GM19043 (cell line): ENCODE data around the gene SYCP2L.
"Not testable (repeated sequence)": the region's sequence is repeated elsewhere in the genome, so short reads cannot be mapped to it uniquely, and the experiment has no call there.

ENCODE experiments used
- ATAC-seq: cut with Tn5 transposase; IDR thresholded peaks from one replicate; pipeline ENCODE4 v1.9.1; 2021; ENCODE audit warnings: low read depth; ENCODE audit not compliant: unreplicated experiment

SYCP2L gene

GRCh38 chr6:11002176-11002575, 115.3 kb downstream of the SYCP2L start:
- ATAC-seq, result no peak

GRCh38 chr6:11003297-11003696, 116.4 kb downstream of the SYCP2L start:
- not testable (repeated sequence) for ATAC-seq

DNA sequence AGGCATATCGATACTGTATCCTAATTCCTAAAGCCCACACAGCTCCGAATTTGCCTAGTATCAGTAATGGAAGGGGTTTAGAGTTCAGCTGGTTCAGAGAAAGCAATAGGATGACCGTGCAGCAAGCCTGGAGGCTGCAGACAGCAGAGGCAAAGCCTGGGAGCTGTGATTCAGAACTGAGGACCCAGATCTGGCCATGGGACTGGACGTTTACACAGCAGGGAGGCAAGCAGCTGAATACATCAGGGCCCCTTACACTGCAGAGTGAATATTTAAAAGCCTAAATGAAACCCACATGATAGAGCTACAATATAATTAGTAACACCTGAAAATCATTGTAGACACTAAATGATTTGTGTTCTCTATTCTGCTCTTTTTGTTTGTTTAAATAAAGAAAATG, 119.2 kb downstream of the SYCP2L start:
- ATAC-seq, result no peak

- no peak for ATAC-seq
These were observed 121.1 kb downstream of the SYCP2L start for GRCh38 chr6:11007715-11008608.

- ATAC-seq, result no peak
These were observed 122.0 kb downstream of the SYCP2L start for GRCh38 chr6:11008821-11009220.

DNA sequence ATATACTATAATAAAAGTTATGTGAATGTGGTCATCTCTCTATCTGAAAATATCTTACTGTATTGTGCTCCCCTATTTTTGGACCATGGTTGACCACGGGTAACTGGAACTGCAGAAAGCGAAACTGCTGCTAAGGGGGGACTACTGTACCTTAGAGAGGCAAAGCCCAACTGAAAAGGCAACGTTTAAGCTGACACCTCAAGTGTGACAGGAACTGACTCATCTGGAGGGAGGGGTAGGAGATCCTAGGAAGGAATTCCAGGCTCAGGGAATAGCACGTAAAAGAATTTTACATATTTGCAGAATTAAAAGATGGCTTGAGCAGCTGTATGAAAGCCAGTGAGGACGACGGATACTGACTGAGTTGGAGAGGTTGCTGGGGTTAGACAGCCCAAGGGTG, 122.5 kb downstream of the SYCP2L start:
- ATAC-seq, result peak; percentile 77

DNA sequence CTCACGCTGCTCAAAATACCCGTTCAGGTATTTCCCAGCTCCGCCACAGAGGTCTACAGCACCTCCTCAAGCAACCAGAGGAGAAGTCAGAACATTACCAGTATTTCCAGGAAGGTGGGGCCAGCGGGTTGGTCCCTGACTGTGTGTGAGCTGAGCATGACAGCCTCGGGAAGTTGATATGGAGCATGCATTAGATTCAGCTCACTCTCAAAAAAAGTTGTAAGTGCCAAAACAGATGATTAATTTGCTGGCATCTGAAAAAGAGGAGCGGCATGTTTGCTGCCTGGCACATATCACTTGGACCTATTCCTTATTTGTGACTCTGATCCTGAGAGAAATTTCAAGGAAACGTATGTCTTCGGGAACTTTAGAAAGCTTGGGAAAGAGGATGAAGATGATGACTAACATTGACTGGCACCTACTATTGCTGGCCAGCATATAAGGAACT, 125.0 kb downstream of the SYCP2L start:
- ATAC-seq, result no peak

GRCh38 chr6:11012295-11012754, 125.5 kb downstream of the SYCP2L start:
- no peak for ATAC-seq

GRCh38 chr6:11012976-11013720, 126.3 kb downstream of the SYCP2L start:
- ATAC-seq, result no peak

DNA sequence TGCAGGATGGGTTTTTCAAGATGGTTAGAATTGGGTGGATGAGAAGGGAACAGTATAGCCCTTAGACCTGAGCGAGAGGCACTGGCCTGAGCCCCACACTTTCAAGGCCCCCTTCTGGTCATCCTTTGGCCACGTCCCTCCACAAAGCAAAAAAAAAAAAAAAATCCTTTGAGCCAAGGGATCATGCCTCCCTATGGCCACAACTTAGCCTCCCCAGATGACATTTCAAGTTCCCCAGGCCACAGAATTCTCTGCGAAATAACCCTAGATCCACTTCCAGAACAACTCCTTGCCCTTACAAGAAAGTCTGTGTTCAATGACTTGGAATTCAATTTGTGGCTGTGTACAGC, 126.8 kb downstream of the SYCP2L start:
- no peak for ATAC-seq

GRCh38 chr6:11015102-11015501, 128.2 kb downstream of the SYCP2L start:
- ATAC-seq, result no peak

GRCh38 chr6:11016452-11016851, 129.6 kb downstream of the SYCP2L start:
- no peak for ATAC-seq

- no peak for ATAC-seq
These were observed 130.2 kb downstream of the SYCP2L start for GRCh38 chr6:11017090-11017489.

GRCh38 chr6:11018225-11018624, 131.4 kb downstream of the SYCP2L start:
- ATAC-seq, result no peak

DNA sequence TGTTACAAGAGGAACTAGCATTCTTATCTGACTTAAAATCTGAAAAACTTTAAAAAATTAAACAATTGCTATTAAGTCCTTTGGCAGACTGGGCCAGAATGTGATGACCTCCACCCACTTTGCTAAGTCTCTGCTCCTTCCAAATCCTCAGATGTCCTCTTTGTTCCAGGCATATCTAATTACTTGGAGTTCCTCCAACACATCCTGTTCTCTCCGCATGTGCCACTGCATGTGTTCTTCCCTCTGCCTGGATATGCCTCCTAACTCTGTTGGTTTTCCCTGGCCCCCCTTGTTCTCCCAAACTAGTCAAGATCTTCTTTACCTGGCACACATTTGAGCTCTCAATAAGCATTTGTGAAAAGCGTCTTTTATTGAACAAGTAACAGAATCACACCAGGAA, 134.2 kb downstream of the SYCP2L start:
- ATAC-seq, result no peak

GRCh38 chr6:11021714-11022113, 134.9 kb downstream of the SYCP2L start:
- no peak for ATAC-seq

GRCh38 chr6:11023032-11023431, 136.2 kb downstream of the SYCP2L start:
- no peak for ATAC-seq
